GDM1 (cell line): ENCODE data around the gene FAN1.
A peak's percentile ranks its signal among the peaks of the same experiment; 100 is the strongest.

Experiments used
- DNase-seq: peaks from one replicate; lab custom pipeline; 2025; lab: John Stamatoyannopoulos, UW

The FAN1 gene

GRCh38 chr15:30956216-30957124 is 52.8 kb downstream of the FAN1 start:
- no peak for DNase-seq

- no peak for DNase-seq
These were observed 54.5 kb downstream of the FAN1 start for GRCh38 chr15:30958219-30958618.

- peak; percentile 42 for DNase-seq
These were observed 58.4 kb downstream of the FAN1 start for GRCh38 chr15:30962079-30962478.

GRCh38 chr15:30962659-30963058 is 58.9 kb downstream of the FAN1 start:
- no peak for DNase-seq

- no peak for DNase-seq
These were observed 60.0 kb downstream of the FAN1 start for GRCh38 chr15:30963681-30964080.

GRCh38 chr15:30969724-30970123 is 66.0 kb downstream of the FAN1 start:
- DNase-seq = no peak

- DNase-seq = no peak
These were observed 69.7 kb downstream of the FAN1 start for GRCh38 chr15:30973379-30973778.

GRCh38 chr15:30974112-30974511 is 70.4 kb downstream of the FAN1 start:
- no peak for DNase-seq

- DNase-seq = no peak
These were observed 74.6 kb downstream of the FAN1 start for GRCh38 chr15:30978328-30978727.

- DNase-seq = no peak
These were observed 75.7 kb downstream of the FAN1 start for GRCh38 chr15:30979457-30979856.

- no peak for DNase-seq
These were observed 80.4 kb downstream of the FAN1 start for GRCh38 chr15:30984118-30984517.

GRCh38 chr15:30984542-30984941 is 80.8 kb downstream of the FAN1 start:
- no peak for DNase-seq

- no peak for DNase-seq
These were observed 81.4 kb downstream of the FAN1 start for GRCh38 chr15:30985081-30985531.

GRCh38 chr15:30990036-30990435 is 86.3 kb downstream of the FAN1 start:
- DNase-seq = no peak

GRCh38 chr15:30990446-30991254 is 86.9 kb downstream of the FAN1 start:
- no peak for DNase-seq

GRCh38 chr15:30991255-30992235 is 87.8 kb downstream of the FAN1 start, which contains the start of gene MTMR10:
MTMR10 (minus strand) TSS chr15:30991628; CDS start chr15:30991506, 122 bp downstream.
- peak; percentile 79 for DNase-seq

- no peak for DNase-seq
These were observed 88.6 kb downstream of the FAN1 start for GRCh38 chr15:30992249-30992864.
